HCT116 (cell line): ENCODE results near the gene DPH5. TPM values are rescaled to one million over a fixed set of nuclear protein-coding genes. Genes with fewer than 3 reads are reported as not detected.

Experiments used
- ATAC-seq: fragments of 200-7000 bp; cut with Tn5 transposase; 2 replicates; pipeline ENCODE4 v1.9.1; 2020; ENCODE audit warnings: mild to moderate bottlenecking, moderate library complexity
- BruUV-seq: library from RNA; stranded (reverse); fragments of 400-500 nt; replicated peaks from 2 replicates; lab custom pipeline; 2021; lab: Mats Ljungman, UMichigan
- CTCF ChIA-PET: fragments of 300-600 bp; sonication (Branson Sonifier 250); formaldehyde crosslinking; loops from one replicate; lab custom pipeline; 2021; ENCODE audit warnings: antibody characterized with exemption; lab: Charles Lee
- POLR2A ChIA-PET: fragments of 300-600, 350-600 bp; sonication (Branson Sonifier 250); formaldehyde crosslinking; loops from one replicate; lab custom pipeline; 2021; ENCODE audit warnings: antibody characterized with exemption; lab: Charles Lee
- RAD21 ChIA-PET, 2 experiments: fragments of 300-600 bp; sonication (Branson Sonifier 250); formaldehyde crosslinking; loops; one replicate each; lab custom pipeline; 2023; ENCODE audit warnings: low total read pairs in 2 of 2; ENCODE audit not compliant: uncharacterized antibody in 2 of 2, unreplicated experiment in 2 of 2, low non-redundant PET in 1 of 2; lab: Charles Lee
- DNase-seq: peaks from one replicate; pipeline ENCODE4 v3.0.0-alpha.2; 2010; ENCODE audit warnings: low read depth, low spot score
- H2AFZ ChIP-seq: fragments of 200-600 bp; shearing (Covaris generic), sonication (generic); 2 replicates; pipeline ENCODE4 v1.6.1; 2017; ENCODE audit warnings: low read depth, mixed run types, mixed read lengths, antibody characterized with exemption, low read length; ENCODE audit not compliant: poor library complexity, severe bottlenecking
- H3K27ac ChIP-seq: 2 replicates; pipeline ENCODE4 v1.5.1; 2012; ENCODE audit warnings: low read depth, low read length
- H3K27me3 ChIP-seq: fragments of 200-600 bp; sonication (generic); 2 replicates; pipeline ENCODE4 v1.6.1; 2016; ENCODE audit warnings: mixed run types, low read length, mixed read lengths; ENCODE audit not compliant: insufficient read depth
- H3K36me3 ChIP-seq, 2 experiments: fragments of 200-500 bp in 1 of 2; fragments of 200-600 bp in 1 of 2; sonication (Bioruptor generic) in 1 of 2; sonication (generic) in 1 of 2; 2 replicates each; pipeline versions ENCODE4 v1.5.1 to v1.6.1; 2014 to 2016; ENCODE audit warnings: low read length in 2 of 2, inconsistent platforms in 1 of 2, mixed read lengths in 1 of 2, mixed run types in 1 of 2; ENCODE audit not compliant: insufficient read depth in 2 of 2, control insufficient read depth in 1 of 2
- H3K4me1 ChIP-seq, 2 experiments: fragments of 200-600 bp in 1 of 2; sonication (generic) in 1 of 2; 2 replicates each; pipeline versions ENCODE4 v1.5.1 to v1.6.1; 2012 to 2017; ENCODE audit warnings: low read length in 2 of 2, inconsistent platforms in 1 of 2, mild to moderate bottlenecking in 1 of 2, mixed read lengths in 1 of 2, mixed run types in 1 of 2, moderate library complexity in 1 of 2; ENCODE audit not compliant: insufficient read depth in 2 of 2, control insufficient read depth in 1 of 2
- H3K4me2 ChIP-seq: fragments of 200-600 bp; sonication (generic); 2 replicates; pipeline ENCODE4 v1.6.1; 2017; ENCODE audit warnings: mixed run types, low read length, mixed read lengths
- H3K4me3 ChIP-seq, 2 experiments: fragments of 200-600 bp in 1 of 2; sonication (generic) in 1 of 2; replicated peaks in 1 of 2; 2 replicates each; pipeline ENCODE4 v1.5.1; 2011 to 2016; ENCODE audit warnings: low read length in 2 of 2, control low read depth in 1 of 2, low read depth in 1 of 2, mild to moderate bottlenecking in 1 of 2, mixed read lengths in 1 of 2, mixed run types in 1 of 2
- H3K79me2 ChIP-seq: fragments of 200-600 bp; sonication (generic); 2 replicates; pipeline ENCODE4 v1.6.1; 2017; ENCODE audit warnings: mild to moderate bottlenecking, mixed run types, low read length, moderate library complexity, mixed read lengths; ENCODE audit not compliant: insufficient read depth
- H3K9ac ChIP-seq: fragments of 200-600 bp; sonication (generic); 2 replicates; pipeline ENCODE4 v1.6.1; 2016; ENCODE audit warnings: low read length, mixed read lengths
- H3K9me2 ChIP-seq: fragments of 200-600 bp; sonication (generic), shearing (Covaris generic); 2 replicates; pipeline ENCODE4 v1.6.1; 2017; ENCODE audit warnings: mixed run types, mild to moderate bottlenecking, moderate library complexity; ENCODE audit not compliant: insufficient read depth
- H3K9me3 ChIP-seq, 2 experiments: fragments of 200-500 bp in 1 of 2; fragments of 200-600 bp in 1 of 2; sonication (Bioruptor generic) in 1 of 2; sonication (generic) in 1 of 2; 2 replicates each; pipeline ENCODE4 v1.6.1; 2014 to 2017; ENCODE audit warnings: low read length in 2 of 2, mixed read lengths in 2 of 2, inconsistent platforms in 1 of 2, low read depth in 1 of 2, mild to moderate bottlenecking in 1 of 2, mixed run types in 1 of 2, moderate library complexity in 1 of 2; ENCODE audit not compliant: control insufficient read depth in 1 of 2, insufficient read depth in 1 of 2
- H4K20me1 ChIP-seq: fragments of 200-600 bp; sonication (generic), shearing (Covaris generic); 2 replicates; pipeline ENCODE4 v1.6.1; 2017; ENCODE audit warnings: mixed run types, mild to moderate bottlenecking, moderate library complexity; ENCODE audit not compliant: insufficient read depth
- CEBPB ChIP-seq: IDR thresholded peaks from 2 replicates; pipeline ENCODE4 v1.6.1; 2012; ENCODE audit warnings: low read depth
- EGR1 ChIP-seq: IDR thresholded peaks from 2 replicates; pipeline ENCODE4 v1.6.1; 2012; ENCODE audit warnings: low read depth
- ELF1 ChIP-seq: IDR thresholded peaks from 2 replicates; pipeline ENCODE4 v1.6.1; 2012; ENCODE audit warnings: low read depth, borderline replicate concordance
- EZH2phosphoT487 ChIP-seq: fragments of 200-600 bp; IDR thresholded peaks from 2 replicates; pipeline ENCODE4 v1.6.1; 2018; ENCODE audit warnings: antibody characterized with exemption, borderline replicate concordance
- FOSL1 ChIP-seq: IDR thresholded peaks from 2 replicates; pipeline ENCODE4 v1.6.1; 2012; ENCODE audit warnings: low read depth
- JUND ChIP-seq: IDR thresholded peaks from 2 replicates; pipeline ENCODE4 v1.6.1; 2012
- POLR2AphosphoS5 ChIP-seq: IDR thresholded peaks from 2 replicates; pipeline ENCODE4 v1.6.1; 2011; ENCODE audit warnings: mild to moderate bottlenecking, low read depth, low read length, moderate library complexity
- RAD21 ChIP-seq: IDR thresholded peaks from 2 replicates; pipeline ENCODE4 v1.6.1; 2012; ENCODE audit warnings: low read depth, mild to moderate bottlenecking
- SIN3A ChIP-seq: IDR thresholded peaks from 2 replicates; pipeline ENCODE4 v1.6.1; 2012; ENCODE audit warnings: low read depth
- SRF ChIP-seq: IDR thresholded peaks from 2 replicates; pipeline ENCODE4 v1.6.1; 2012; ENCODE audit warnings: low read depth
- TCF7L2 ChIP-seq: IDR thresholded peaks from 2 replicates; pipeline ENCODE4 v1.7.0; 2011; ENCODE audit warnings: borderline replicate concordance, inconsistent platforms; ENCODE audit not compliant: insufficient read depth, insufficient read length; ENCODE audit errors: extremely low read depth
- YY1 ChIP-seq: IDR thresholded peaks from 2 replicates; pipeline ENCODE4 v1.6.1; 2011; ENCODE audit warnings: low read length, low read depth, moderate library complexity, mild to moderate bottlenecking; ENCODE audit not compliant: insufficient replicate concordance; ENCODE audit errors: extremely low read depth
- ZFX ChIP-seq: fragments of 450-650 bp; IDR thresholded peaks from 2 replicates; pipeline ENCODE4 v1.6.1; 2017
- ZNF274 ChIP-seq: fragments of 200-500 bp; sonication (Bioruptor generic); IDR thresholded peaks from 2 replicates; pipeline ENCODE4 v1.6.1; 2014; ENCODE audit warnings: mild to moderate bottlenecking, low read depth, low read length, inconsistent platforms
- intact Hi-C: fragments of 100-400 bp; cut with micrococcal nuclease; formaldehyde crosslinking; loops from 2 replicates; pipeline ENCODE4 v1.10.0; 2022
- total RNA-seq: library from RNA; stranded (reverse); gene quantifications from one replicate; pipeline ENCODE4 v1.2.1, GENCODE V29; 2021; ENCODE audit not compliant: unreplicated experiment
- TF ChIP-seq, protein P1 (sequence below): IDR thresholded peaks from 2 replicates; pipeline ENCODE4 v1.6.1; 2012
- TF ChIP-seq, protein P2 (sequence below), 3 experiments: fragments of 200-600 bp in 1 of 3; sonication (generic) in 1 of 3; IDR thresholded peaks in 2 of 3; conservative IDR thresholded peaks in 1 of 3; 2 replicates each; pipeline ENCODE4 v1.5.1; 2012 to 2017; ENCODE audit warnings: low read depth in 2 of 3, low read length in 2 of 3, antibody characterized with exemption in 1 of 3, borderline replicate concordance in 1 of 3, control low read depth in 1 of 3, mild to moderate bottlenecking in 1 of 3, mixed read lengths in 1 of 3, mixed run types in 1 of 3, moderate library complexity in 1 of 3; ENCODE audit not compliant: insufficient read depth in 1 of 3

The DPH5 gene
- total RNA-seq, 1 experiment from 2014 or later, result 55.8 TPM

DNA sequence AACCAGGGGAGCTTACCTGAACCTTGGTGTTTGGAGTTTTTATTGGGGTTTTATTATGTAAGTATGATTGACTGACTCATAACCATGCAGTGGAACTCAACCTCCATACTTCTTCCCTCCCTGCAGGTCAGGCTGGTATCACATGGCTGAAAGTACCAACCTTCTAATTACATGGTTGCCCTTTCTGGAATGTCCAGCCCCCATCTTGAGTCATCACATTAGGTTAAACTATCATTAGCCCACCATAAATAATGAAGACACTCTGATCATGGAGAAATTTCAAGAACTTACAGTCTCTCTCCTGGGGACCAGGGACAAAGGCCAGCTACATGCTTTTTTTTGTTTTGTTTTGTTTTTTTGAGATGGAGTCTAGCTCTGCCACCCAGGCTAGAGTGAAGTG is 19.2 kb upstream of the DPH5 start (continued):
- TF ChIP-seq EZH2phosphoT487 (no peak), TCF7L2 (no peak), ZFX (no peak), SRF (no peak), YY1 (no peak), JUND (no peak), ZNF274 (no peak)
- TF ChIP-seq, protein P1, sequence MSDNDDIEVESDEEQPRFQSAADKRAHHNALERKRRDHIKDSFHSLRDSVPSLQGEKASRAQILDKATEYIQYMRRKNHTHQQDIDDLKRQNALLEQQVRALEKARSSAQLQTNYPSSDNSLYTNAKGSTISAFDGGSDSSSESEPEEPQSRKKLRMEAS, result no peak

DNA sequence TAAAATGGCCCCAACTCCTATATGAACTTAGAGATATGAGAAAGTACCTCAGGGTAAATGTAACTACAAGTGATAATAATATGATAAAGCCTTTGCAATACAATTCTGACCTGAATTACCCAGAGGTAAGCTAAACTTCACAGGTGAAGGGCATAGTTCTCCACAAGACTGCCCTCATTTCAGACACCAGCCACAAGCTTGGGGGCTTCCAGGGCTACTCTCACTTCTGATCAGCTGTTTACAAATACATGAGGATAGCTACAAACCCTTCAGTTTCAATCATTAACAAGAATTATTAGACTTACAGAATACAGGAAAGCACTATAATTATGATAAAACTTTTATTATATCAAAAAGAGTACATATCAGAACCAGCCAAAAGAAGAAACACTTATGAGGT is 18.7 kb upstream of the DPH5 start:
- H3K4me2 ChIP-seq, result no peak overlapping the region
- H3K27ac ChIP-seq, result no peak overlapping the region
- ChIA-PET POLR2A (no interaction called here), CTCF (no interaction called here), RAD21 (no interaction called here)
- no peak overlapping the region for H3K9ac ChIP-seq
- DNase-seq (no peak), ATAC-seq (no peak)
- H3K9me2 ChIP-seq, result no peaks in the 10 kb centered on the region
- intact Hi-C loops, result no loop called here
- H3K4me3 ChIP-seq, result no peak overlapping the region
- no peaks in the 10 kb centered on the region for H4K20me1 ChIP-seq
- no peaks in the 10 kb centered on the region for H3K27me3 ChIP-seq
- H2AFZ ChIP-seq, result no peak overlapping the region
- peaks cover 0 to 4% of the 10 kb centered on the region in 2 experiments; a peak in 3 of 4 replicates for H3K9me3 ChIP-seq
- H3K36me3 ChIP-seq, result peaks cover 0 to 9% of the 10 kb centered on the region in 2 experiments; a peak in 1 of 4 replicates
- H3K79me2 ChIP-seq, result 0 out of 2 replicates have a peak, but pooled peaks cover 5% of the 10 kb centered on the region
- TF ChIP-seq SRF (no peak), EGR1 (no peak), ZNF274 (no peak), RAD21 (no peak), SIN3A (no peak), TCF7L2 (no peak), ELF1 (no peak), POLR2AphosphoS5 (no peak), FOSL1 (no peak), CEBPB (no peak), YY1 (no peak)
- TF ChIP-seq, protein P2, sequence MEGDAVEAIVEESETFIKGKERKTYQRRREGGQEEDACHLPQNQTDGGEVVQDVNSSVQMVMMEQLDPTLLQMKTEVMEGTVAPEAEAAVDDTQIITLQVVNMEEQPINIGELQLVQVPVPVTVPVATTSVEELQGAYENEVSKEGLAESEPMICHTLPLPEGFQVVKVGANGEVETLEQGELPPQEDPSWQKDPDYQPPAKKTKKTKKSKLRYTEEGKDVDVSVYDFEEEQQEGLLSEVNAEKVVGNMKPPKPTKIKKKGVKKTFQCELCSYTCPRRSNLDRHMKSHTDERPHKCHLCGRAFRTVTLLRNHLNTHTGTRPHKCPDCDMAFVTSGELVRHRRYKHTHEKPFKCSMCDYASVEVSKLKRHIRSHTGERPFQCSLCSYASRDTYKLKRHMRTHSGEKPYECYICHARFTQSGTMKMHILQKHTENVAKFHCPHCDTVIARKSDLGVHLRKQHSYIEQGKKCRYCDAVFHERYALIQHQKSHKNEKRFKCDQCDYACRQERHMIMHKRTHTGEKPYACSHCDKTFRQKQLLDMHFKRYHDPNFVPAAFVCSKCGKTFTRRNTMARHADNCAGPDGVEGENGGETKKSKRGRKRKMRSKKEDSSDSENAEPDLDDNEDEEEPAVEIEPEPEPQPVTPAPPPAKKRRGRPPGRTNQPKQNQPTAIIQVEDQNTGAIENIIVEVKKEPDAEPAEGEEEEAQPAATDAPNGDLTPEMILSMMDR (IDR thresholded peaks at IDR 0.05 in 2 of 3, conservative IDR thresholded peaks at IDR 0.05 in 1 of 3; ENCODE audit: borderline replicate concordance in 1 of 3, insufficient read depth in 1 of 3, low read depth in 2 of 3, low read length in 2 of 3), result no peak
- TF ChIP-seq, all 23 proteins: peak for 0
- no TSS peak for BruUV-seq
- H3K4me1 ChIP-seq, result no peaks in the 10 kb centered on the region; a peak in 1 of 4 replicates
